ENCODE measurements around the gene ZBTB43.

Gene ZBTB43

DNA sequence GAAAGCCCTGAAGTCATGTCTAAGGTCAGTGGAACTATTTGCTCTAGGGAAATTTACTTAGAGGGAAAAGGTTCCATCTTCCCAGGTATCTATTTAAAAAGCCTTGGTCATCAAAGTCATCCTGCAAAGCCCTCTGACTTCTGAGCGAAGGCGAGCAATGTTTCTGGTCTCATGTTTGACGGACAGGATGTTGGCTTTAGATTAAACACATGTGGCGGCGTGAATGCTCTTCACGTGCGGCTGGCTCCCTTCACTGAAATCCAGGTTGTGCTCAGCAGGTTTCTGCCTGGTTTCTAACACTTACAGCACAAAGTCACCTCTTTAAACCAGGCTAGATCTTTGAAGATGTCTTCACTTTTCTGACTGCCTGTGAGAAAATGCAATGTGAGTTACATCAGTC lies 49.9 kb downstream of the ZBTB43 start:
- Histone ChIP-seq H3K79me2 (ENCODE audit: insufficient read depth, low read length) (no peaks in the 10 kb centered on the region), H3K9ac (ENCODE audit: low read depth, low read length, poor library complexity, severe bottlenecking) (no peak overlapping the region), H3K4me3 (ENCODE audit: low read length, poor library complexity, severe bottlenecking) (no peak overlapping the region), H3K36me3 (ENCODE audit: insufficient read depth, low read length) (no peaks in the 10 kb centered on the region), H3K9me3 (ENCODE audit: insufficient read depth, low read depth, low read length) (no peaks in the 10 kb centered on the region), H3K4me2 (ENCODE audit: low read depth, low read length, poor library complexity, severe bottlenecking) (no peak overlapping the region), H3K4me1 (ENCODE audit: insufficient read depth, low read length, poor library complexity, severe bottlenecking) (peaks cover 4% of the 10 kb centered on the region), H3K9me2 (replicated peaks; ENCODE audit: low read depth, low read length) (no peaks in the 10 kb centered on the region), H3K27me3 (ENCODE audit: insufficient read depth, low read length, poor library complexity, severe bottlenecking) (no peaks in the 10 kb centered on the region), H4K20me1 (ENCODE audit: insufficient read depth, low read length, poor library complexity, severe bottlenecking) (no peaks in the 10 kb centered on the region), H3F3A (ENCODE audit: low read depth) (no peaks in the 10 kb centered on the region; the same call in 1 of the 2 replicates), H2AFZ (ENCODE audit: low read length) (no peak overlapping the region)
- TF ChIP-seq, protein P1, sequence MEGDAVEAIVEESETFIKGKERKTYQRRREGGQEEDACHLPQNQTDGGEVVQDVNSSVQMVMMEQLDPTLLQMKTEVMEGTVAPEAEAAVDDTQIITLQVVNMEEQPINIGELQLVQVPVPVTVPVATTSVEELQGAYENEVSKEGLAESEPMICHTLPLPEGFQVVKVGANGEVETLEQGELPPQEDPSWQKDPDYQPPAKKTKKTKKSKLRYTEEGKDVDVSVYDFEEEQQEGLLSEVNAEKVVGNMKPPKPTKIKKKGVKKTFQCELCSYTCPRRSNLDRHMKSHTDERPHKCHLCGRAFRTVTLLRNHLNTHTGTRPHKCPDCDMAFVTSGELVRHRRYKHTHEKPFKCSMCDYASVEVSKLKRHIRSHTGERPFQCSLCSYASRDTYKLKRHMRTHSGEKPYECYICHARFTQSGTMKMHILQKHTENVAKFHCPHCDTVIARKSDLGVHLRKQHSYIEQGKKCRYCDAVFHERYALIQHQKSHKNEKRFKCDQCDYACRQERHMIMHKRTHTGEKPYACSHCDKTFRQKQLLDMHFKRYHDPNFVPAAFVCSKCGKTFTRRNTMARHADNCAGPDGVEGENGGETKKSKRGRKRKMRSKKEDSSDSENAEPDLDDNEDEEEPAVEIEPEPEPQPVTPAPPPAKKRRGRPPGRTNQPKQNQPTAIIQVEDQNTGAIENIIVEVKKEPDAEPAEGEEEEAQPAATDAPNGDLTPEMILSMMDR (conservative IDR thresholded peaks at IDR 0.05; ENCODE audit: low read length): no peak
- TF ChIP-seq EZH2phosphoT487 (IDR thresholded peaks at IDR 0.05; ENCODE audit: borderline replicate concordance): no peak

DNA sequence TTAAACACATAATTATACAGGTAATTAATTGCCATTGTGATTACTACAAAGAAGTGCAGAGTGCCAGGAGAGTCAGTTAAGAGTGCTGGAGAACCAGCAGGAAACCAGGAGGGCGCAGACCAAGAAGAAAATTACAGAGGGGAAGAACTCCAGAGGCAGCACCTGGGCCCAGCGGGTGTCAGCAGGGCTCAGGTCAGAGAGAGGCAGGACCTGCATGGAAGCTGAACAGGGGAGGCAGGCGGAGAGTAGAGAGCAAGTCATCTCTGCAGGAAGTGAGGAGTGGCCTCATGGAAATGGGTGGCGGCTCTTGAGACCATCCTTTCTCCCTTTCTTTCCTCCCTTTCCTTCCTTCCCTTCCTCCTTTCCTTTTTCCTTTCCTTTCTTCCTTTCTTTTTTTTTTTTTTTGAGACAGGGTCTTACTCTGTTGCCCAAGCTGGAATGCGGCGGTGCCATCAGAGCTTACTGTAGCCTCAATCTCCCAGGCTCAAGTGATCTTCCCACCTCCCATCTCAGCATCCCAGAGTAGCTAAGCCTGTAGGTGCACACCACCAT lies 51.6 kb downstream of the ZBTB43 start:
- Histone ChIP-seq H3K4me1 (ENCODE audit: insufficient read depth, low read length, poor library complexity, severe bottlenecking) (peaks cover 10% of the 10 kb centered on the region), H3K79me2 (ENCODE audit: insufficient read depth, low read length) (peaks cover 7% of the 10 kb centered on the region), H3K9me2 (replicated peaks; ENCODE audit: low read depth, low read length) (no peaks in the 10 kb centered on the region), H3K9ac (ENCODE audit: low read depth, low read length, poor library complexity, severe bottlenecking) (no peak overlapping the region), H3K9me3 (ENCODE audit: insufficient read depth, low read depth, low read length) (no peaks in the 10 kb centered on the region), H2AFZ (ENCODE audit: low read length) (0 out of 2 replicates have a peak overlapping the region, but pooled peaks have one; percentile 49), H3K36me3 (ENCODE audit: insufficient read depth, low read length) (no peaks in the 10 kb centered on the region), H3K4me3 (ENCODE audit: low read length, poor library complexity, severe bottlenecking) (no peak overlapping the region), H3F3A (ENCODE audit: low read depth) (no peaks in the 10 kb centered on the region; the same call in 1 of the 2 replicates), H4K20me1 (ENCODE audit: insufficient read depth, low read length, poor library complexity, severe bottlenecking) (peaks cover 4% of the 10 kb centered on the region), H3K27me3 (ENCODE audit: insufficient read depth, low read length, poor library complexity, severe bottlenecking) (no peaks in the 10 kb centered on the region), H3K4me2 (ENCODE audit: low read depth, low read length, poor library complexity, severe bottlenecking) (no peak overlapping the region)
- TF ChIP-seq, protein P1 (conservative IDR thresholded peaks at IDR 0.05; ENCODE audit: low read length): no peak
- no peak for TF ChIP-seq EZH2phosphoT487 (IDR thresholded peaks at IDR 0.05; ENCODE audit: borderline replicate concordance)

DNA sequence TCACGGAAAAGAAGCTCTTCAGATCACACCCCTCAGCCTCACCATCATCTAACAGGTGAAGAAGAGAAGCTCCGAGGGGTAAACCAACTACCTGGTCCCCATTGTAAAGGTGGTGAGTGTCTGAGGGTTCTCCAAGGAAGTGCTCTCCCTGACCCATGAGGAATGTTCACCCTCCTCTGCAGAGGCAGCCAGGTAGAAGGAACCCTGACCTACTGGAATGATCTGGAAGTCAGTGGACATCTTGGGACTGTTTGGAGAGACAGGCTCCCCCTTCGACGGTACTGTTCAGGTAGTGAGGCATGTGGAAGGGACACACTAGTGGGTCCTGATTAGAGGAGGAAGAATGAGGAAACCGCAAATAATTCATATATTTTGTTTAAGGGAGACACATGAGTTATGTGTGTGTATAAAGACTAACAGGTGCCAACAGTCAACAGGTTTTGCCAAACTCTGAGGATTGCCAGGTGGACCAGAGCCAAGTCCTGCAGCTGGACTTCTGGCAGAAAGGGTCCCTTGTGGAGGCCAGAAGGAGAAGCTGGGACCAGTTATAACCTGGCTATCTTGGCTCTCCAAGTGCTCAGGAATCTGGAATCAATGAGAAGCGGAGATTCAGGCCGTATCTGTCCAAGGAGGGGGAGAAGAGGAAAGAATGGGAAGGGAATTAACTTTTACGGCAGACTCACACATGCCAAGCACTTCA lies 52.6 kb downstream of the ZBTB43 start:
- H3K9me3 ChIP-seq (ENCODE audit: insufficient read depth, low read depth, low read length): no peaks in the 10 kb centered on the region
- H3K4me3 ChIP-seq (ENCODE audit: low read length, poor library complexity, severe bottlenecking): no peak overlapping the region
- peaks cover 10% of the 10 kb centered on the region for H4K20me1 ChIP-seq (ENCODE audit: insufficient read depth, low read length, poor library complexity, severe bottlenecking)
- no peaks in the 10 kb centered on the region for H3K9me2 ChIP-seq (replicated peaks; ENCODE audit: low read depth, low read length)
- H3K36me3 ChIP-seq (ENCODE audit: insufficient read depth, low read length): no peaks in the 10 kb centered on the region
- no peak overlapping the region for H3K4me2 ChIP-seq (ENCODE audit: low read depth, low read length, poor library complexity, severe bottlenecking)
- H3K79me2 ChIP-seq (ENCODE audit: insufficient read depth, low read length): peaks cover 17% of the 10 kb centered on the region
- TF ChIP-seq, protein P1 (conservative IDR thresholded peaks at IDR 0.05; ENCODE audit: low read length): no peak
- no peak for TF ChIP-seq EZH2phosphoT487 (IDR thresholded peaks at IDR 0.05; ENCODE audit: borderline replicate concordance)
- H3K4me1 ChIP-seq (ENCODE audit: insufficient read depth, low read length, poor library complexity, severe bottlenecking): peaks cover 20% of the 10 kb centered on the region
- H2AFZ ChIP-seq (ENCODE audit: low read length): no peak overlapping the region
- H3F3A ChIP-seq (ENCODE audit: low read depth): no peaks in the 10 kb centered on the region; the same call in 1 of the 2 replicates
- H3K9ac ChIP-seq (ENCODE audit: low read depth, low read length, poor library complexity, severe bottlenecking): no peak overlapping the region
- no peaks in the 10 kb centered on the region for H3K27me3 ChIP-seq (ENCODE audit: insufficient read depth, low read length, poor library complexity, severe bottlenecking)
